Measurements from ENCODE around the gene PDILT.
"Not testable (repeated sequence)": the region's sequence is repeated elsewhere in the genome, so short reads cannot be mapped to it uniquely, and the experiment has no call there.

GRCh38 chr16:20312536-20313095, 91.9 kb downstream of the PDILT start:
- not testable (repeated sequence) for TF ChIP-seq POLR2A (IDR thresholded peaks at IDR 0.05; ENCODE audit: low read depth, low read length); PAX5 (IDR thresholded peaks at IDR 0.05; ENCODE audit: insufficient read depth, low read length, severe bottlenecking); POLR2AphosphoS5 (IDR thresholded peaks at IDR 0.05; ENCODE audit: low read depth, low read length); TAF1 (IDR thresholded peaks at IDR 0.05; ENCODE audit: low read depth, low read length)

All from GM12891 (cell line).